Measurements from ENCODE around the gene PLD3. TPM values are rescaled to one million over a fixed set of nuclear protein-coding genes. Genes with fewer than 3 reads are reported as not detected.
"Not testable (repeated sequence)": the region's sequence is repeated elsewhere in the genome, so short reads cannot be mapped to it uniquely, and the experiment has no call there.

Gene PLD3
- total RNA-seq, 1 experiment from 2014 or later, result 110 TPM

GRCh38 chr19:40332669-40333068 is 15.8 kb upstream of the PLD3 start:
- DNase-seq (ENCODE audit: extremely low read depth, low read depth), result no peak

- not testable (repeated sequence) for DNase-seq (ENCODE audit: extremely low read depth, low read depth)
These were observed 15.4 kb upstream of the PLD3 start for GRCh38 chr19:40333083-40333482.

- DNase-seq (ENCODE audit: extremely low read depth, low read depth), result no peak
These were observed 13.4 kb upstream of the PLD3 start for GRCh38 chr19:40335101-40335500.

GRCh38 chr19:40335855-40336600 is 12.5 kb upstream of the PLD3 start:
- DNase-seq (ENCODE audit: extremely low read depth, low read depth), result no peak

- no peak for DNase-seq (ENCODE audit: extremely low read depth, low read depth)
These were observed 11.9 kb upstream of the PLD3 start for GRCh38 chr19:40336601-40336900.

- no peak for DNase-seq (ENCODE audit: extremely low read depth, low read depth)
These were observed 11.4 kb upstream of the PLD3 start for GRCh38 chr19:40337107-40337506.

- DNase-seq (ENCODE audit: extremely low read depth, low read depth), result no peak
These were observed 10.9 kb upstream of the PLD3 start for GRCh38 chr19:40337594-40337993.

GRCh38 chr19:40339018-40339728 is 9.3 kb upstream of the PLD3 start:
- no peak for DNase-seq (ENCODE audit: extremely low read depth, low read depth)

GRCh38 chr19:40341601-40342482 is 6.7 kb upstream of the PLD3 start:
- DNase-seq (ENCODE audit: extremely low read depth, low read depth), result no peak

GRCh38 chr19:40342644-40343311 is 5.7 kb upstream of the PLD3 start:
- no peak for DNase-seq (ENCODE audit: extremely low read depth, low read depth)

- no peak for DNase-seq (ENCODE audit: extremely low read depth, low read depth)
These were observed 4.1 kb upstream of the PLD3 start for GRCh38 chr19:40344422-40344821.

GRCh38 chr19:40348961-40349507 is 539 bp downstream of the PLD3 start:
- DNase-seq (ENCODE audit: extremely low read depth, low read depth), result peak; percentile 11

- DNase-seq (ENCODE audit: extremely low read depth, low read depth), result no peak
These were observed 7.6 kb downstream of the PLD3 start for GRCh38 chr19:40355975-40356680.

GRCh38 chr19:40356681-40357595 is 8.4 kb downstream of the PLD3 start:
- no peak for DNase-seq (ENCODE audit: extremely low read depth, low read depth)

- no peak for DNase-seq (ENCODE audit: extremely low read depth, low read depth)
These were observed 9.1 kb downstream of the PLD3 start for GRCh38 chr19:40357640-40358039.

GRCh38 chr19:40358773-40359172 is 10.3 kb downstream of the PLD3 start:
- DNase-seq (ENCODE audit: extremely low read depth, low read depth), result no peak

- DNase-seq (ENCODE audit: extremely low read depth, low read depth), result no peak
These were observed 11.7 kb downstream of the PLD3 start for GRCh38 chr19:40360020-40360707.

GRCh38 chr19:40360708-40361241 is 12.3 kb downstream of the PLD3 start:
- no peak for DNase-seq (ENCODE audit: extremely low read depth, low read depth)
